ENCODE measurements around the gene MOBP.
"Not testable (repeated sequence)": the region's sequence is repeated elsewhere in the genome, so short reads cannot be mapped to it uniquely, and the experiment has no call there.

Gene MOBP

GRCh38 chr3:39448506-39449233, 18.8 kb upstream of the MOBP start:
- FAIRE-seq (no peak), DNase-seq (ENCODE audit: insufficient read length, low spot score) (no peak)

- no peak for DNase-seq (ENCODE audit: insufficient read length, low spot score)
- FAIRE-seq = no peak
These were observed 17.7 kb upstream of the MOBP start for GRCh38 chr3:39449796-39450195.

- FAIRE-seq = peak; percentile 81
- DNase-seq (ENCODE audit: insufficient read length, low spot score) = peak; percentile 22
These were observed 14.3 kb upstream of the MOBP start for GRCh38 chr3:39453134-39453533.

- not testable (repeated sequence) for DNase-seq (ENCODE audit: insufficient read length, low spot score); FAIRE-seq
These were observed 13.6 kb upstream of the MOBP start for GRCh38 chr3:39453872-39454271.

GRCh38 chr3:39454591-39455217, 12.8 kb upstream of the MOBP start:
- no peak for DNase-seq (ENCODE audit: insufficient read length, low spot score)
- FAIRE-seq = no peak

GRCh38 chr3:39456159-39456558, 11.3 kb upstream of the MOBP start:
- no peak for DNase-seq (ENCODE audit: insufficient read length, low spot score)
- FAIRE-seq = no peak

GRCh38 chr3:39457361-39457760, 10.1 kb upstream of the MOBP start:
- FAIRE-seq (no peak), DNase-seq (ENCODE audit: insufficient read length, low spot score) (no peak)

GRCh38 chr3:39458579-39458978, 8.9 kb upstream of the MOBP start:
- not testable (repeated sequence) for FAIRE-seq; DNase-seq (ENCODE audit: insufficient read length, low spot score)

- DNase-seq (ENCODE audit: insufficient read length, low spot score) = no peak
- FAIRE-seq = no peak
These were observed 6.8 kb upstream of the MOBP start for GRCh38 chr3:39460677-39461076.

- FAIRE-seq (no peak), DNase-seq (ENCODE audit: insufficient read length, low spot score) (no peak)
These were observed 4.2 kb upstream of the MOBP start for GRCh38 chr3:39463269-39463668.

- DNase-seq (ENCODE audit: insufficient read length, low spot score) (no peak), FAIRE-seq (no peak)
These were observed 492 bp upstream of the MOBP start for GRCh38 chr3:39466988-39467387.

GRCh38 chr3:39468108-39468436, 592 bp downstream of the MOBP start:
- FAIRE-seq = no peak
- DNase-seq (ENCODE audit: insufficient read length, low spot score) = no peak

- no peak for FAIRE-seq
- DNase-seq (ENCODE audit: insufficient read length, low spot score) = no peak
These were observed 1.8 kb downstream of the MOBP start for GRCh38 chr3:39469258-39469657.

- no peak for FAIRE-seq
- DNase-seq (ENCODE audit: insufficient read length, low spot score) = no peak
These were observed 2.5 kb downstream of the MOBP start for GRCh38 chr3:39469945-39470344.

GRCh38 chr3:39471652-39472051, 4.2 kb downstream of the MOBP start:
- no peak for FAIRE-seq
- no peak for DNase-seq (ENCODE audit: insufficient read length, low spot score)

- DNase-seq (ENCODE audit: insufficient read length, low spot score) = no peak
- FAIRE-seq = no peak
These were observed 6.1 kb downstream of the MOBP start for GRCh38 chr3:39473452-39474125.

- FAIRE-seq = no peak
- no peak for DNase-seq (ENCODE audit: insufficient read length, low spot score)
These were observed 6.6 kb downstream of the MOBP start for GRCh38 chr3:39474126-39474515.

- FAIRE-seq (no peak), DNase-seq (ENCODE audit: insufficient read length, low spot score) (no peak)
These were observed 9.3 kb downstream of the MOBP start for GRCh38 chr3:39476783-39477182.

GRCh38 chr3:39478226-39478625, 10.7 kb downstream of the MOBP start:
- FAIRE-seq = no peak

GRCh38 chr3:39479701-39480414, 12.4 kb downstream of the MOBP start:
- no peak for DNase-seq (ENCODE audit: insufficient read length, low spot score)

More at GRCh38 chr3:39478226-39478625, 10.7 kb downstream of the MOBP start:
- no peak for DNase-seq (ENCODE audit: insufficient read length, low spot score)

GRCh38 chr3:39485547-39485946, 18.1 kb downstream of the MOBP start:
- FAIRE-seq (no peak), DNase-seq (ENCODE audit: insufficient read length, low spot score) (no peak)

More at GRCh38 chr3:39479701-39480414, 12.4 kb downstream of the MOBP start:
- FAIRE-seq = no peak
